HepG2 (cell line): ENCODE results near the gene IL10RA.

ENCODE experiments used
- EZH2 ChIP-seq: conservative IDR thresholded peaks from 2 replicates; pipeline ENCODE4 v1.6.1; 2012; ENCODE audit warnings: mild to moderate bottlenecking, low read depth, low read length, moderate library complexity
- PAXIP1 ChIP-seq: sonication (generic); formaldehyde crosslinking; conservative IDR thresholded peaks from 2 replicates; pipeline ENCODE4 v1.4.0; 2020; ENCODE audit warnings: mild to moderate bottlenecking, missing genetic modification reagents, moderate library complexity
- RFX1 ChIP-seq: fragments of 450-650 bp; IDR thresholded peaks from 2 replicates; pipeline ENCODE4 v1.6.1; 2017
- SMARCE1 ChIP-seq: fragments of 450-650 bp; IDR thresholded peaks from 2 replicates; pipeline ENCODE4 v1.6.1; 2017; ENCODE audit warnings: borderline replicate concordance
- YY1 ChIP-seq: IDR thresholded peaks from 2 replicates; pipeline ENCODE4 v1.6.1; 2011; ENCODE audit warnings: low read length, low read depth, moderate library complexity, mild to moderate bottlenecking; ENCODE audit not compliant: insufficient read depth, insufficient replicate concordance
- ZBTB7A ChIP-seq: sonication (generic); formaldehyde crosslinking; IDR thresholded peaks from 2 replicates; pipeline ENCODE4 v1.8.0; 2022; ENCODE audit warnings: mild to moderate bottlenecking, missing genetic modification reagents
- ZFX ChIP-seq: sonication (generic); formaldehyde crosslinking; IDR thresholded peaks from 2 replicates; pipeline ENCODE4 v1.4.0; 2020; ENCODE audit warnings: mild to moderate bottlenecking, low read depth, missing genetic modification reagents, moderate library complexity
- TF ChIP-seq, protein P1 (sequence below), 2 experiments: fragments of 450-650 bp in 1 of 2; sonication (generic) in 1 of 2; formaldehyde crosslinking in 1 of 2; IDR thresholded peaks; 2 replicates each; pipeline versions ENCODE4 v1.6.1 to v1.8.0; 2016 to 2022; ENCODE audit warnings: antibody characterized with exemption in 1 of 2, mild to moderate bottlenecking in 1 of 2, missing genetic modification reagents in 1 of 2
- TF ChIP-seq, protein P2 (sequence below): sonication (generic); formaldehyde crosslinking; IDR thresholded peaks from 2 replicates; pipeline ENCODE4 v1.4.0; 2020; ENCODE audit warnings: missing genetic modification reagents
- TF ChIP-seq, protein P3 (sequence below): sonication (generic); formaldehyde crosslinking; IDR thresholded peaks from 2 replicates; pipeline ENCODE4 v1.5.1; 2020; ENCODE audit warnings: mild to moderate bottlenecking, missing genetic modification reagents, borderline replicate concordance

DNA sequence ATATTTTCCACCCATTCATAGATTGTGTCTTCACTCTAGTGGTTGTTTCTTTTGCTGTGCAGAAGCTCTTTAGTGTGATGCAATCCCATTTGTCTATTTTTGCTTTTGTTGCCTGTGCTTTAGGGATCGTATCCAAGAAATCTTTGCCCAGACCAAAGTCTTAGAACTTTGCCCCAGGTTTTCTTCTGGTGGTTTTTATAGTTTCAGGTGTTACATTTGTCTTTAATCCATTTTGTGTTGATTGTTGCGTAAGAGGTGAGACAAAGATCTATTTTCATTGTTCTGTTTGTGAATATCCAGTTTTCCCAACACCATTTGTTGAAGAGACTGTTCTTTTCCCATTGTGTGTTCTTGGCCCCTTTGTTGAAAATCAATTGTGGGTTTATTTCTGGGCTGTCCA is 6.4 kb downstream of the IL10RA start:
- TF ChIP-seq, protein P1, sequence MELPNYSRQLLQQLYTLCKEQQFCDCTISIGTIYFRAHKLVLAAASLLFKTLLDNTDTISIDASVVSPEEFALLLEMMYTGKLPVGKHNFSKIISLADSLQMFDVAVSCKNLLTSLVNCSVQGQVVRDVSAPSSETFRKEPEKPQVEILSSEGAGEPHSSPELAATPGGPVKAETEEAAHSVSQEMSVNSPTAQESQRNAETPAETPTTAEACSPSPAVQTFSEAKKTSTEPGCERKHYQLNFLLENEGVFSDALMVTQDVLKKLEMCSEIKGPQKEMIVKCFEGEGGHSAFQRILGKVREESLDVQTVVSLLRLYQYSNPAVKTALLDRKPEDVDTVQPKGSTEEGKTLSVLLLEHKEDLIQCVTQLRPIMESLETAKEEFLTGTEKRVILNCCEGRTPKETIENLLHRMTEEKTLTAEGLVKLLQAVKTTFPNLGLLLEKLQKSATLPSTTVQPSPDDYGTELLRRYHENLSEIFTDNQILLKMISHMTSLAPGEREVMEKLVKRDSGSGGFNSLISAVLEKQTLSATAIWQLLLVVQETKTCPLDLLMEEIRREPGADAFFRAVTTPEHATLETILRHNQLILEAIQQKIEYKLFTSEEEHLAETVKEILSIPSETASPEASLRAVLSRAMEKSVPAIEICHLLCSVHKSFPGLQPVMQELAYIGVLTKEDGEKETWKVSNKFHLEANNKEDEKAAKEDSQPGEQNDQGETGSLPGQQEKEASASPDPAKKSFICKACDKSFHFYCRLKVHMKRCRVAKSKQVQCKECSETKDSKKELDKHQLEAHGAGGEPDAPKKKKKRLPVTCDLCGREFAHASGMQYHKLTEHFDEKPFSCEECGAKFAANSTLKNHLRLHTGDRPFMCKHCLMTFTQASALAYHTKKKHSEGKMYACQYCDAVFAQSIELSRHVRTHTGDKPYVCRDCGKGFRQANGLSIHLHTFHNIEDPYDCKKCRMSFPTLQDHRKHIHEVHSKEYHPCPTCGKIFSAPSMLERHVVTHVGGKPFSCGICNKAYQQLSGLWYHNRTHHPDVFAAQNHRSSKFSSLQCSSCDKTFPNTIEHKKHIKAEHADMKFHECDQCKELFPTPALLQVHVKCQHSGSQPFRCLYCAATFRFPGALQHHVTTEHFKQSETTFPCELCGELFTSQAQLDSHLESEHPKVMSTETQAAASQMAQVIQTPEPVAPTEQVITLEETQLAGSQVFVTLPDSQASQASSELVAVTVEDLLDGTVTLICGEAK (IDR thresholded peaks at IDR 0.05), result no peak
- TF ChIP-seq, protein P1 (CRISPR knock-in tag; IDR thresholded peaks at IDR 0.05), result no peak
- TF ChIP-seq YY1 (no peak), ZBTB7A (CRISPR knock-in tag) (no peak), PAXIP1 (CRISPR knock-in tag) (no peak), ZFX (CRISPR knock-in tag) (no peak), EZH2 (no peak), RFX1 (no peak), SMARCE1 (no peak)
- TF ChIP-seq, protein P2, sequence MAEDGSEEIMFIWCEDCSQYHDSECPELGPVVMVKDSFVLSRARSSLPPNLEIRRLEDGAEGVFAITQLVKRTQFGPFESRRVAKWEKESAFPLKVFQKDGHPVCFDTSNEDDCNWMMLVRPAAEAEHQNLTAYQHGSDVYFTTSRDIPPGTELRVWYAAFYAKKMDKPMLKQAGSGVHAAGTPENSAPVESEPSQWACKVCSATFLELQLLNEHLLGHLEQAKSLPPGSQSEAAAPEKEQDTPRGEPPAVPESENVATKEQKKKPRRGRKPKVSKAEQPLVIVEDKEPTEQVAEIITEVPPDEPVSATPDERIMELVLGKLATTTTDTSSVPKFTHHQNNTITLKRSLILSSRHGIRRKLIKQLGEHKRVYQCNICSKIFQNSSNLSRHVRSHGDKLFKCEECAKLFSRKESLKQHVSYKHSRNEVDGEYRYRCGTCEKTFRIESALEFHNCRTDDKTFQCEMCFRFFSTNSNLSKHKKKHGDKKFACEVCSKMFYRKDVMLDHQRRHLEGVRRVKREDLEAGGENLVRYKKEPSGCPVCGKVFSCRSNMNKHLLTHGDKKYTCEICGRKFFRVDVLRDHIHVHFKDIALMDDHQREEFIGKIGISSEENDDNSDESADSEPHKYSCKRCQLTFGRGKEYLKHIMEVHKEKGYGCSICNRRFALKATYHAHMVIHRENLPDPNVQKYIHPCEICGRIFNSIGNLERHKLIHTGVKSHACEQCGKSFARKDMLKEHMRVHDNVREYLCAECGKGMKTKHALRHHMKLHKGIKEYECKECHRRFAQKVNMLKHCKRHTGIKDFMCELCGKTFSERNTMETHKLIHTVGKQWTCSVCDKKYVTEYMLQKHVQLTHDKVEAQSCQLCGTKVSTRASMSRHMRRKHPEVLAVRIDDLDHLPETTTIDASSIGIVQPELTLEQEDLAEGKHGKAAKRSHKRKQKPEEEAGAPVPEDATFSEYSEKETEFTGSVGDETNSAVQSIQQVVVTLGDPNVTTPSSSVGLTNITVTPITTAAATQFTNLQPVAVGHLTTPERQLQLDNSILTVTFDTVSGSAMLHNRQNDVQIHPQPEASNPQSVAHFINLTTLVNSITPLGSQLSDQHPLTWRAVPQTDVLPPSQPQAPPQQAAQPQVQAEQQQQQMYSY, result no peak
- TF ChIP-seq, protein P3, sequence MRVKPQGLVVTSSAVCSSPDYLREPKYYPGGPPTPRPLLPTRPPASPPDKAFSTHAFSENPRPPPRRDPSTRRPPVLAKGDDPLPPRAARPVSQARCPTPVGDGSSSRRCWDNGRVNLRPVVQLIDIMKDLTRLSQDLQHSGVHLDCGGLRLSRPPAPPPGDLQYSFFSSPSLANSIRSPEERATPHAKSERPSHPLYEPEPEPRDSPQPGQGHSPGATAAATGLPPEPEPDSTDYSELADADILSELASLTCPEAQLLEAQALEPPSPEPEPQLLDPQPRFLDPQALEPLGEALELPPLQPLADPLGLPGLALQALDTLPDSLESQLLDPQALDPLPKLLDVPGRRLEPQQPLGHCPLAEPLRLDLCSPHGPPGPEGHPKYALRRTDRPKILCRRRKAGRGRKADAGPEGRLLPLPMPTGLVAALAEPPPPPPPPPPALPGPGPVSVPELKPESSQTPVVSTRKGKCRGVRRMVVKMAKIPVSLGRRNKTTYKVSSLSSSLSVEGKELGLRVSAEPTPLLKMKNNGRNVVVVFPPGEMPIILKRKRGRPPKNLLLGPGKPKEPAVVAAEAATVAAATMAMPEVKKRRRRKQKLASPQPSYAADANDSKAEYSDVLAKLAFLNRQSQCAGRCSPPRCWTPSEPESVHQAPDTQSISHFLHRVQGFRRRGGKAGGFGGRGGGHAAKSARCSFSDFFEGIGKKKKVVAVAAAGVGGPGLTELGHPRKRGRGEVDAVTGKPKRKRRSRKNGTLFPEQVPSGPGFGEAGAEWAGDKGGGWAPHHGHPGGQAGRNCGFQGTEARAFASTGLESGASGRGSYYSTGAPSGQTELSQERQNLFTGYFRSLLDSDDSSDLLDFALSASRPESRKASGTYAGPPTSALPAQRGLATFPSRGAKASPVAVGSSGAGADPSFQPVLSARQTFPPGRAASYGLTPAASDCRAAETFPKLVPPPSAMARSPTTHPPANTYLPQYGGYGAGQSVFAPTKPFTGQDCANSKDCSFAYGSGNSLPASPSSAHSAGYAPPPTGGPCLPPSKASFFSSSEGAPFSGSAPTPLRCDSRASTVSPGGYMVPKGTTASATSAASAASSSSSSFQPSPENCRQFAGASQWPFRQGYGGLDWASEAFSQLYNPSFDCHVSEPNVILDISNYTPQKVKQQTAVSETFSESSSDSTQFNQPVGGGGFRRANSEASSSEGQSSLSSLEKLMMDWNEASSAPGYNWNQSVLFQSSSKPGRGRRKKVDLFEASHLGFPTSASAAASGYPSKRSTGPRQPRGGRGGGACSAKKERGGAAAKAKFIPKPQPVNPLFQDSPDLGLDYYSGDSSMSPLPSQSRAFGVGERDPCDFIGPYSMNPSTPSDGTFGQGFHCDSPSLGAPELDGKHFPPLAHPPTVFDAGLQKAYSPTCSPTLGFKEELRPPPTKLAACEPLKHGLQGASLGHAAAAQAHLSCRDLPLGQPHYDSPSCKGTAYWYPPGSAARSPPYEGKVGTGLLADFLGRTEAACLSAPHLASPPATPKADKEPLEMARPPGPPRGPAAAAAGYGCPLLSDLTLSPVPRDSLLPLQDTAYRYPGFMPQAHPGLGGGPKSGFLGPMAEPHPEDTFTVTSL, result no peak
